Putamen (tissue), 1 donor: Measurements from ENCODE around the gene GKN2.

Experiments
- DNase-seq: peaks from one replicate; pipeline ENCODE4 v3.0.0-alpha.2; 2016; ENCODE audit warnings: low spot score

Gene GKN2, protein sequence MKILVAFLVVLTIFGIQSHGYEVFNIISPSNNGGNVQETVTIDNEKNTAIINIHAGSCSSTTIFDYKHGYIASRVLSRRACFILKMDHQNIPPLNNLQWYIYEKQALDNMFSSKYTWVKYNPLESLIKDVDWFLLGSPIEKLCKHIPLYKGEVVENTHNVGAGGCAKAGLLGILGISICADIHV

DNA sequence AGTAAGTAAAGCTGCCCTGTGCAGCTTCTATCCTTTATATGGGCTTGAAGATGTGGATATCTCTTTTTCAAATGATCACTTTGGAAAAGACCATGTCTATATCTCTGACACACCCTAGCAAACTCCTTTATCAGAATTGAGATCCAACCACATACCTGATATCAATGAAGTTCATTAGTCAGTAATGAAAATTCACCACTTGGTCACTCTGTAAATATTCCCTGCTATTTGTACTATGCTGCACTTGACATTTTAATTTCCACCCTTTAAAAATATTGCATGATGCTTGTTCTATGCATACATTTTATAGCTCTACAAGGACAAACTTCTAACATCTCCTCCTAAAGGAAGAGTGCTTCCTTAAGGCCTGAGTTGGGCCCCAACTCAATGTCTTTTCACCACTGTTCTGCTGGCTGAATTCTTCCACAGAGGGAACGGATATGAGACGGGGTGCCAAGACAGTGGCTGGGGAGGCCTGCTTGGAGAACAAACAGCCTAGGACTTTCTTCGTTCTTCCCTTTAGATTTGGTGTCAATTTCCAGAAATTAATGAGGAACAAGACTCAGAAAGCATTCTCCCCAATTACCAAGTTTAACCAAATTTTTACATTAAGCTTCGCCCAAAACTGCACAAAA lies at the start of gene GKN2:
TSS of gene GKN2 (minus strand) at position 7 of the 635 bp plus-strand sequence. CDS start 32 bp downstream, outside the sequence.
- DNase-seq = no peak

DNA sequence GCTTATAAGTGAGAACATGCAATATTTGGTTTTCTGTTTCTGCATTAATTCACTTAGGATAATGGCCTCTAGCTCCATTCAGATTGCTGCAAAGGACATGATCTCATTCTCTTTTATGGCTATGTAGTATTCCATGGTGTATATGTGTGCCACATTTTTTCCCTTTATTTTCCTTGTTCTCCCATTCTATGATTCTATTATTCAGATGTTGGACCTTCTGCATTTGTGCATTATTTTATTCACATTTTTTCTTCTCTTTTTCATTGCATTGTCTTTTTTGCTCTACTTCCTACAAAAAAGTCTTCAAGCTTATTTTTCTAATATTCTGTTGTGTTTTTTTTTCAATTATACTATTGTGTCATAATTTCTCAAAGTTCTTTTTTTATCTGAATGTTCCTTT lies 49.2 kb upstream of the GKN2 start:
- no peak for DNase-seq

DNA sequence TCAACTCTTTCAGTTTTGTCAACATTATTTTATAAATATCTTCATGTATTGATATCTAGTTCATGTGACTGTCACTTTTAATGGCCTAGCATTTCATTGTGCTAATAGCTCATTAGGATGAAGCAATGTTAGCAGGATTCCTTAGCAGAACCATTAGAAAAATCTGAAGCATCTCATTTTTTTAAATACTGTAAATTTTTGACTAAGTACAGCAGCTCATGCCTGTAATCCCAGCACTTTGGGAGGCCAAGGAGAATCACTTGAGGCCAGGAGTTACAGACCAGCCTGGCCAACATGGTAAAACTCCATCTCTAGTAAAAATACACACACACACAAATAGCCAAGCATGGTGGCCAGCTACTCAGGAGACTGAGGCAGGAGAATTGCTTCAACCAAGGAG lies 44.7 kb upstream of the GKN2 start:
- DNase-seq = no peak

DNA sequence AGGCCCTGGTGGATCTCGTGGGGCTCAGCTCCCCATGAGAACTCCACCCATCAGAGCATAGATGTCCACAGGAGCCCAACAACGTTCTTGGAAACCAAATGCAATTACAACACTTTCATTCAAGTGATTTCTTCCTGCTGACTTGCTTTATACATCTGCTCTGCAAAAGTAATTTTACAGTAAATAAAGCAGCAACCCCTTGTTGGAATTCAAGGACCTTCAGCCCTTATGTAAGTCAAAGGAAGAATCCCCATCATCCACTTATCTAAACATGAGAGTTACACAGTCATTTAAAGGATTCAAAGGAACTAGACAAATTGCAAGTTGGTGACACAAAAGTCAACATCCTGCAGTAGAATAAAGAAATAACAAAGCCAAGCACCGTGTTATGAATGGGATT lies 43.2 kb upstream of the GKN2 start:
- no peak for DNase-seq

DNA sequence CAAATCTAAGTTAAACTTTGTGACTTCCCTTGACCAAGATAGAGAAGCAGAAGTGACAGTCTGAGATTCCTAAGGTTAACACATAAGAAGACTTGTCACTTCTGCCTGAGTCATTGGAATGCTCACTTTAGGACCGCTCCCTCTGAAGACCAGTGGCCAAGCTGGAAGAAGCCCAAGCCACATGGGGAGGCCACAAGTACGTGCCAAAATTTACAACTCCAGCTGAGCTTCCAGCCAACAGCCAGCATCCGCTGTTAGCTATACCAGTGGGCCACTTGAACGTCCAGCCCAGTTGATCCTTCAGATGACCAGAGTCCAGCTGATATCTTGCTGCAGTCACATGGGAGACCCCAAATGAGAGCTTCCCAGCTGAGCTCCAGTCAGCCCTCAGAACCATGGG lies 42.2 kb upstream of the GKN2 start:
- DNase-seq = no peak

DNA sequence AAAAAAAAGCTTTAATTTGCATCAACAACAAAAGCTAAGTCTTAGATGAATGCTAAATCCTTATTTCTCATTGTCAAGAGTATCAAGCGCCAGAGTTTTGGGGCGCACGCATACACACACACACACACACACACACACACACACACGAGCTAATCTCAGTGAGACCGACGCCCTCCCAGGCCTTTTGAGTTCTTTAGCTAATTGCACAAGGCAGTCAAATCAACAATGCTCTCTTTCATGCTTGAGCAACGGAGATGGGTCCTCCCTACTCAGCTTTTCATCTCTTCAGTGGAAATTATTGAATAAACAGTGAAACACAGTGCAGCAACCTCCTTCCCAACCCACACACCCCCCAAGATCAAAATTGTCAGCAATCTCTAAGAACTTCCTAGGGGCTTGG lies 41.0 kb upstream of the GKN2 start:
- no peak for DNase-seq

DNA sequence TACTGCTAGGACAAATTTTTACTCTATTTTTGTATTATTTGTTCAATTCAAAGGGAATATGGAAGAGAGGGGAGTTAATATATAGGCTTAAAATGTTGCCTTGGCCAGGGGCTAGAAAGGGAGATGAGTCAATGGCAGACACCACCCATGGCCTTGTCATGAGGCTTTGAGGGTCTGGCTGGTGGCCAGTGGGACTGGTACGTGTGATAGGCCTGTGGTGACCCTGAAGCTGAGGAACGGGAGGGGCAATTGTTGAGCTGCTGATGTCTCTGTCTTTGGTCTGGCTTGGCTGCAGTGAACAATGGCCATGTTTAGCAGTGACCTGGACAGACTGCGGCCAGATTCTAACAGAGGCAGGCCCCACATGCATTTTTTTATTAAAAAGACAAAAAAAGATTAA lies 40.2 kb upstream of the GKN2 start:
- no peak for DNase-seq

DNA sequence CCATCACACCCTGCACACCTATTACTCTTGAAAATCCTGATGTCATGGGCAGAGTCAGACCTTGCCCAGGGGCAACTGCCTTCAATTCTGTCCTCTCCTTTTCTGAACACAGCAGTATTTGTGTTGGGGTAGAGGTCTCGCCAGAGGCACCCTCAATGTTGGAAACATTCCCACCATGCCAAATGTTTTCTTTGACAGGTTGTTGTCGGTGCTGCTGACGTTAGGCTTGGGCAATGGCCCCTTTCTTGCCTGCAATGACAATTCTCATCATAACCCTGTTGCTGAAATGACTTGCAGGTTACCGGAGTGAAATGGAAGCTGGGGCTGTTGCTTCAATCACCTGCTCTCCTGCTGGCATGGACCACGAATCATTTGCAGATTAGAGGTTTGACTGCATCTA lies 39.6 kb upstream of the GKN2 start:
- no peak for DNase-seq

DNA sequence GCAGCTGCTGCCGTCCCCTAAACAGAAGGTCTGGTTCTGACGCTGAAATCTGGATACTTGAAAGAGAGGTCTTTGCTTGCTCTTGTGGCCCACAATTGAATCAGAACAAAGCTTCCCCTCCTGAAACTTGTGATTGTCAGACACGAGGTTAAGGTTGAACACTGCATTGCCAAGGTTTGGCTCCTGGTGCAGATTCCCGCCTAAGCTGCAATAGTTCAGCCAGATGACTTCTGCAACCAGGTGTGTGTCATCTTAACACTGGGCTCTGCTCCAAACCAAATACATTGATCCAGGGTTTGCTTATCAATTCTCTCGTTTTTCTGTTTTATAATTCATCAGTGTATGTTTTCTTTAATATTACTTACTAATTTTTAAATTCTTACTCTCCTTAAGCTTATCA lies 36.3 kb upstream of the GKN2 start:
- DNase-seq = no peak

DNA sequence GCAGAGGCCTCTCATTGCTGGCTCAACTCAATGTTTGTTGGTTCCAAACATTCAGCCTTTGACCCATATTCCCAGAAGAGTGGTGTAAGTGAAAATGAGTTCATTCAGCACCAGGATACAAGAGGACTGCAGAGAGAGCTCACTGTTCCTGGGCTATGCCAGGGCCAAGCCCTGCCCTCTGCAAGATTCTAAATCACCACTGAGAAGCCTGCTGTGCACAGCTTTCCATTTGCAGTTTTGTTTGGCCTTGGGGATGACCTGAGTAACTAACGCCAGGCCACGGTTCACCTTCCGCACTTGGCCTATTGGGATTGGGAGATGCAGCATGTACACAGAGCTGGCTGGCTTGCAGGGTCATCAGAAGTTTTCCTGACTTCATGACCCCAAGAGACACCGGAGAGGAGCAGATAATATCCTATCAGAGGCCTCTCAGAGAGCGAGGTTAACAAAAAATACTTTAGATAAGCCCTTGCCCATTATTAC lies 34.4 kb upstream of the GKN2 start:
- no peak for DNase-seq

DNA sequence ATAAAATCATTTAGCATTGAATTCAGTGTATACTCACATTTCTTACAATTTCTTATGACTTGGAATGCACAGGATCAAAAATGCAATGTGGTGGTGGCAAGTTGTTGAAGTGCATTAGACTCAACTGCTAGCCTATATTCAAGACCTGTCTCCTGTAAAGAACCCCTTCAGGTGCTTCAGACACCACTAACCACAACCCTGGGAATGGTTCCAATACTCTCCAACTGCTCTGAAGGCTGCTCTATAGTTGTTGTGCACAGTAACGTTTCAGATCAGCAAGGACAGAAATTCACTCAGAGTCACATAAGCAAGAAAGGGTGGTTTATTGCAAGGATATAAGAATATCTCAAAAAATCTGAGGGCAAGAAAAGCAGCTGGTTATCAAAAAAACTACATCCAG lies 28.3 kb upstream of the GKN2 start:
- no peak for DNase-seq

DNA sequence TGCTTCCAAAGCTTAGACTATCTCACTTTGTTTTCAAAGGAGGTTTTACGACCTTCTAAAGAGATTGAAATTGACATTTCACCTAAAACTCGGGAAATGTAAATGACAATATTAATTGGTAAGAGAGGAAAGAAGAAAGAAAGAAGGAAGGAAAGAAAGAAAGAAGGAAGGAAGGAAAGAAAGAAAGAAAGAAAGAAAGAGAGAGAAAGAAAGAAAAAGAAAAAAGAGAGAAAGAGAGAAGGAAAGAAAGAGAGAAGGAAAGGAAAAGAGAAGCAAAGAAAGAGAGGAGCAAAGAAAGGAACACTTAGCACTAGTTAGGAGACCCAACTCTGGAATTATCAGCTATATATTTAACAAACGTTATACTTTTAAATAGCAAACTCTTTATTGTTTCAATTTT lies 25.4 kb upstream of the GKN2 start:
- no peak for DNase-seq

DNA sequence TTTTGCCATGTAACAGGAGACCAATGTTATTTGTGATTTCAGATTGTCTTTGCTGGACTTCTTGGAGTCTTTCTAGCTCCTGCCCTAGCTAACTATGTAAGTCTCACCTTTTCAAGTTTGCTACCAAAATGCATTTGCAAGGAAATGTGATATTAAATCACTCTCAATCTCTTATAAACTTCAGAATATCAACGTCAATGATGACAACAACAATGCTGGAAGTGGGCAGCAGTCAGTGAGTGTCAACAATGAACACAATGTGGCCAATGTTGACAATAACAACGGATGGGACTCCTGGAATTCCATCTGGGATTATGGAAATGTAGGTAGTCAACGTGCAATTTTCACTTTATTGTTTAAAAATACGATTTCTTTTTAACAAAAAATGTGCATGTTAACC lies 24.8 kb upstream of the GKN2 start:
- DNase-seq = no peak

DNA sequence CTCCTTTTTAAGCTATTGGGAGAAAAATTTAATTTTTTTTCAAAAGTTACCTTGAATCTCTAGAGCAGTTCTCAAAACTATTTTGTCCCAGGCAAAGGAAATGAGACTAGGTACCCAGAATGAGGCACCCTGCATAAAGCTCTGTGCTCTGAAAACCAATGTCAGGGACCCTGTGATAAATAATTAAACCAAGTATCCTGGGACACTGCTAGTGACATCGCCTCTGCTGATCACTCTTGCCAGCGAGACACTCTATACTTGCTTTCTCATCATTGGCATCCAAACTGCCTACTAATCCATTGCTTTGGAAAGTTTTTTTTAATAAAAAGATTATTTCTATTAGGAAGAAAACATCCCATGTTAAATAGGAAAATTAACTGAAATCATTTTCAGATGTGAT lies 23.2 kb upstream of the GKN2 start:
- no peak for DNase-seq

DNA sequence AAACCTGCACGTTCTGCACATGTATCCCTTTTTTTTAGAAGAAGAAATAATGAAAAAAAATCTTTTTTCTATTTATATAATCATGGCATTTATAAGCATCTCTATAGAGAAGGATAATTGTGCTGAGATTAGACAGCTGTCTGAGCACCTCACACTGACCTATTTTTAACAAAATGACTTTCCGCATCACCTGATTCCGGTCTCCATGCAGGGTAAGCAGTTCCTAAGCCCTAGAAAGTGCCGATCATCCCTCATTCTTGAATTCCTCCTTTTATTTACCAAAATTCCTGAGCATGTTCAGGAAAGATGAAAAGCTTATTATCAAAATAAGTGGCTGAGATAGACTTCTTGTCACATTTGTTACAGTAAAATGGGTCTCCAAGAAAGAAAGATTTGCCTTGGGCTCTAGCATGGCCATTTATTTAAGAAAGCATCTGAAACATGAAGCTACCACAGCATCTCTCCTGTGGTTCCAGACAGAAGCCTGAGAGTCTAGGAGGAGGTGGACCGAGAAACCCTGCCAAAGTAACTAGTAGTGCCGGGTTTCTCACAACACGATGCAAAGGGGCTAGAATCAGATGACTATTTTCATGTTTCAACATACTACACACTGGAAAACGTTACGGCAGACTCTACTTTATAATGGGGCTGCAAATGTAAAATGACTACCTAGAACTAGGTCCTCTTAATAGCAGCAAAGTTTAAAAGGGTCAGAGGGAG lies 22.4 kb upstream of the GKN2 start:
- peak; percentile 13 for DNase-seq

DNA sequence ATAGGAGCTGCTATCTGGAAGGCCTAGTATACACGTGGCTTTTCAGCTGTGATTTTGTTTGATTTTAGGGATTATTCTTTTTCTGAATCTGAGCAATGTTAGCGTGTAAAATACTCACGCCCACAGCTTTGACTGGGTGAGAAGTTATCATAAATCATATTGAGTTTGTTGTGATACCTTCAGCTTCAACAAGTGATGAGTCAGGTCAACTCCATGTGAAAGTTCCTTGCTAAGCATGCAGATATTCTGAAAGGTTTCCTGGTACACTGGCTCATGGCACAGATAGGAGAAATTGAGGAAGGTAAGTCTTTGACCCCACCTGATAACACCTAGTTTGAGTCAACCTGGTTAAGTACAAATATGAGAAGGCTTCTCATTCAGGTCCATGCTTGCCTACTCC lies 21.6 kb upstream of the GKN2 start, which contains the start of gene GKN1:
TSS of gene GKN1 (plus strand) at position 386 of the 400 bp plus-strand sequence. CDS start 42 bp downstream, outside the sequence.
- no peak for DNase-seq

DNA sequence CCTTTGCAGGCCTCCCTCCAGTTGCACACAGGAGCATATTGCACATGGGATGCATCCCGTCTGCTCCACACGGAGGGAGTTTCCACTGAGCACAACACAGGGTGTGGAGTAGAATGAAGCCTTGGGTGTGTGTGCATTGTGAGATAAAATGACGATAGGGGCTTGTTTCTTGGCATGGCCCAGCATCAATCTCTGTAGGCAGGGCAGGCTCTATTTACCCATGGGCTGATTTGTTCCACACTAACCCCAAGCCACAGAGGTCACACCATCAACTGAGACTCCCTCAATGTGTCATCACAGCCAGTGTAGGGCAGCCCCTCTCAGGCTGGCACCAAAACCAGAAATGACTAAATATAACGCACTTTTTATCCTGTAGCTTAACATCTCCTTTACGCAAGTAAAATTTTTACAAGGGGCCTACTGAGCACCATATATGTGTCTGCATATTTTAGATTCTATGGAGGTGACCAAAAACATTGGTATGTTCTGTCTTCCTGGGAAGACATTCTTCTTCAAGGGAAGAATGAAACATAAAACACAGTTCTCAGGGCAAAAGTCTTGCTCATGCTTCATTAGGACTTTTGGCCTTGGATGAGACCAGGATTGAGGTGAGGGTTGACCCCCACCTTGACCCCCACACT lies 19.0 kb upstream of the GKN2 start:
- no peak for DNase-seq

DNA sequence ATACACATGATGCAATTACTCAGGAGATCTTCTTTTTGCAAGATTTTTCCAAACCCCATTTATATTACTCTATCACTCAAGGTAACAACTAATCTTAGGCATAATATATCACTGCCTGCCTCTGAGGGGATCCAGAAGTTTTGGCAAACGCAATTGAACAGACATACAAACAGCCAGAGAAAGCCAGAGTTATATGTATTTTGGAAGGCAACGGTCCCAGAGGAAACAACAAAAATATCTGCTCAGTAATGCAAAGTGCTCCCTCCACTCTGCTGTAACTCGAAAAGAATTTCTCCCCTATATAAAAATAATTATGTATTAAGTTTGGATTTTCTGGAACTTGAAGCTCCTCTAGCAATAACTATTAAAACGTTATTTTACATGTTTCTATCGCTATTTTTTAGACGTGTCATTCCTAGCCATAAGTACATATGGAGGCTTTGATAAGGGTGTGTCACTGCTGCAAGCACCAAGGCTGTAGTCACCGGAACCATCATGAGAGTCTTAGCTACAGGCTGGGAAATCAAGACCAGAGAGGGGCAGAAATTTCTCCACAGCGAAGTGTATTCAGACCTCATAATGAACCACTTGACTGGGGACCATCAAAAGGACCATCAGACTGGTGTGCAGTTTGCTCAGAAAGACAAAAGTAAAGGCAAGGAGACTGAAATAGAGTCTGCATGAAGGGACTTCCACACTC lies 18.0 kb upstream of the GKN2 start:
- no peak for DNase-seq

DNA sequence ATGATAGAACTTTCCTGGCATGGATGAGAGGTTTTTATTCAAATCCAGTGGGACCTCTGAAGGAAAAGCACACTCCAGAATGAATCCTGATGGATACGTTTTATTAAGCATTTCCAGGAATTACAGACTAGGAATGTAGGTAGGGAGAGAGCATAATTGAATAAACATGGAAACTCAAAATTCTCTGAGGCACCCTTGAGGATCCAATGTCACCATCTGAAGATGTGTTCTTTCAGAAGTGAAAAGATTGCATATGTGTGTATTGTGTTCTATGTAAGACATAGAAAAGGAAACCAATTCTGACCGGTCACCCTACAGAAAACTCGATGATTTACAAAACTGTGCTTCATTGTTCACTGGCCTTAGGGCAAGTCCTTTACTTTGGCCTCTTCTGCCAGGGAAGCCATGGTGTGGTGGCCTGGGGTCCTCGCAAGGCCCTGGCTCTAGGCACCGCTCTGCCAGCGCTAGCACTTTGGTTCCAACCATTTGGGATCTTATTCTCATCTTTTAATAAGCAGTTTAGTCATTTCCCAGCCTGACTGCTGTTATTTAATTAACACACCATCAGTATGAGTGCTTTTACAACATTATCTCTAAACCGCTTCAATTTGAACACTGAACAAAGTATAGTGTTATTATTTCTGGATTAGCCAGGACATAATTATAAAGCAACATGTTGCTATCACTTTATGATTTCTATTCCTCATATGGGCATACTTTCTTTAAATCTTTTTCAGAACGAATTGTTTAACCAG lies 17.2 kb upstream of the GKN2 start:
- DNase-seq = no peak

DNA sequence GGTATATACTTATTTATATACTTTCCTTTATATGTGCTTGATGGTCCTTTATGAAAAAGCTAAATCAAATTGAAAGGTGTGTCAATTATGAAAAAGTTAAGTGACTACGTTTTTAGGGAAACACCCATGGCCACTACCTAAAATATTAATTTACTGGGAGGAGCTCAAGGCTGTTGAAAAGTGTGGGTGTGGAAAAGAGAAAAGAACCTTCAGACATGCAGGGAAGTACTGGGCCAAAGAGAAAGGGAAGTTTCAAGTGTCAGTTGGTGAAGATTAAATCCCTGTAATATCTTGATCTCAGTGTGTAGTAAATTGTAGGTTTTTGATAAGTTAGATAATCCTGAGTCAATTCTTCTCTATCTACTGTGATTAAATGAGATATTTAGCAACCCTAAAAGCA lies 15.5 kb upstream of the GKN2 start:
- no peak for DNase-seq

DNA sequence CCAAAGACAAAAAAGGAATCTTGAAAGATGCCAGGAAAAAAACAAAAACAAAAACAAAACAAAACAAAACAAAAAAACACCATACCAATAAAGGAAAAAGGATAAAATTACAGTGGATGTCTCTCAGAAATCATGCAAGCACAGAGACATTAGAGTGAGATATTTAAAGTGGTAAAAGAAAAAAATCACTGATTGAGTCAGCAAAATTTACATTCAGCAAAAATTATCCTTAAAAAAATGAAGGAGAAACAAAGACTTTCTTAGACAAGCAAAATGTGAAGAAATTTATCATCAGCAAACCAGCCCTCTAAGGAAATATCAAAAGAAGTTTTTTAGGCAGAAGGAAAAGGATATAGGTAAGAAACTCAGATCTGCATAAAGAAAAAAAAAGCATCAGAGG lies 11.6 kb upstream of the GKN2 start:
- DNase-seq = no peak

DNA sequence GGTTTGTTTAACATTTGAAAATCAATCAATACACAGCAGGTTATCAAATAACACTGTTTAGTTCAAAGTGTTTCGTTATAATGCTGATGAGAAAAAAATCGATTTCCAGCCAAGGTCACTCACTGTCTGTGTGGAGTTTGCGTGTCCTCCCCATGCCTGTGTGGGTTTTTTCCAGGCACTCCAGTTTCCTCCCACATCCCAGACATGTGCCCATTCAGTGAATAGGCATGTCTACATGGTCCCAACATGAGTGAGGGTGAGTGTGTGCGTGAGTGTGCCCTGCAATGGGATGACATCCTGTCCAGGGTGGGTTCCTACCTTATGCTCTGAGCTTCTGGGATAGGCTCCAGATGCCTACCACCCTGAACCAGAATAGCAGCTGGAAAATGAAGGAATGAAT lies 8.7 kb upstream of the GKN2 start:
- DNase-seq = no peak
